H7 (cell line): Measurements from ENCODE around the gene CD68. TPM values are rescaled to one million over a fixed set of nuclear protein-coding genes. Genes with fewer than 3 reads are reported as not detected.

Experiments
- DNase-seq: peaks from one replicate; pipeline ENCODE4 v3.0.0; 2012
- H3K27me3 ChIP-seq: 2 replicates; pipeline ENCODE4 v1.6.0; 2011; ENCODE audit warnings: mild to moderate bottlenecking, low read length; ENCODE audit not compliant: control insufficient read depth, insufficient read depth
- H3K36me3 ChIP-seq: replicated peaks from 2 replicates; pipeline ENCODE4 v1.5.1; 2011; ENCODE audit warnings: low read length; ENCODE audit not compliant: control insufficient read depth, insufficient read depth
- H3K4me3 ChIP-seq: 2 replicates; pipeline ENCODE4 v1.5.1; 2011; ENCODE audit warnings: low read depth, mild to moderate bottlenecking, control low read depth, low read length, moderate library complexity; ENCODE audit not compliant: insufficient read depth
- total RNA-seq: library from RNA; depleted of rRNA; stranded (reverse); fragments of >200 nt; shearing (Covaris generic); gene quantifications from 2 replicates; pipeline ENCODE4 v1.2.3, GENCODE V29; 2014

The CD68 gene
- total RNA-seq, 1 experiment from 2014 or later = 0.55 TPM

GRCh38 chr17:7555320-7555948, 24.0 kb upstream of the CD68 start:
- DNase-seq = peak; percentile 72
- H3K36me3 ChIP-seq = no peaks in the 10 kb centered on the region
- H3K4me3 ChIP-seq = no peak overlapping the region
- H3K27me3 ChIP-seq = no peaks in the 10 kb centered on the region

GRCh38 chr17:7556627-7557026, 22.8 kb upstream of the CD68 start:
- no peaks in the 10 kb centered on the region for H3K36me3 ChIP-seq
- no peak overlapping the region for H3K4me3 ChIP-seq
- DNase-seq = no peak
- no peaks in the 10 kb centered on the region for H3K27me3 ChIP-seq

- no peak overlapping the region for H3K4me3 ChIP-seq
- H3K36me3 ChIP-seq = no peaks in the 10 kb centered on the region
- peak; percentile 73 for DNase-seq
Measured at GRCh38 chr17:7557147-7557764, 22.2 kb upstream of the CD68 start.

GRCh38 chr17:7557775-7558543, 21.5 kb upstream of the CD68 start:
- DNase-seq = peak; percentile 92

More at GRCh38 chr17:7557147-7557764, 22.2 kb upstream of the CD68 start:
- no peaks in the 10 kb centered on the region for H3K27me3 ChIP-seq

GRCh38 chr17:7558544-7559319, 20.7 kb upstream of the CD68 start, which contains the start of gene TNFSF13:
Gene TNFSF13 (plus strand): TSS chr17:7558750. CDS start chr17:7559040, 290 bp downstream.
- H3K36me3 ChIP-seq = peaks cover under 1% of the 10 kb centered on the region; the same call in 1 of the 2 replicates
- 0 out of 2 replicates have a peak within 1 kb of the TSS, but pooled peaks have one; percentile 8 for H3K4me3 ChIP-seq
- DNase-seq = no peak

More at GRCh38 chr17:7557775-7558543, 21.5 kb upstream of the CD68 start:
- H3K4me3 ChIP-seq = 0 out of 2 replicates have a peak overlapping the region, but pooled peaks have one; percentile 8
- no peaks in the 10 kb centered on the region for H3K27me3 ChIP-seq
- H3K36me3 ChIP-seq = no peaks in the 10 kb centered on the region

GRCh38 chr17:7559320-7560171, 19.9 kb upstream of the CD68 start:
- DNase-seq = no peak
- no peak overlapping the region for H3K4me3 ChIP-seq

More at GRCh38 chr17:7558544-7559319, 20.7 kb upstream of the CD68 start, which contains the start of gene TNFSF13:
- H3K27me3 ChIP-seq = no peaks in the 10 kb centered on the region

GRCh38 chr17:7560172-7561027, 19.0 kb upstream of the CD68 start:
- peak; percentile 89 for DNase-seq
- H3K36me3 ChIP-seq = peaks cover 17% of the 10 kb centered on the region
- H3K27me3 ChIP-seq = no peaks in the 10 kb centered on the region
- peak overlapping the region; percentile 83 for H3K4me3 ChIP-seq

More at GRCh38 chr17:7559320-7560171, 19.9 kb upstream of the CD68 start:
- H3K27me3 ChIP-seq = no peaks in the 10 kb centered on the region
- peaks cover 9% of the 10 kb centered on the region for H3K36me3 ChIP-seq

GRCh38 chr17:7561028-7561575, 18.3 kb upstream of the CD68 start:
- DNase-seq = peak; percentile 95
- H3K4me3 ChIP-seq = peak overlapping the region; percentile 83
- H3K36me3 ChIP-seq = peaks cover 21% of the 10 kb centered on the region
- no peaks in the 10 kb centered on the region for H3K27me3 ChIP-seq

- no peaks in the 10 kb centered on the region for H3K27me3 ChIP-seq
- H3K4me3 ChIP-seq = peak within 1 kb of the TSS; percentile 83
Measured at GRCh38 chr17:7561589-7562207, 17.7 kb upstream of the CD68 start, which contains the start of gene SENP3. Gene SENP3 (plus strand): TSS chr17:7561919. CDS start chr17:7563077, 1,158 bp downstream.

GRCh38 chr17:7562208-7562605, 17.2 kb upstream of the CD68 start:
- H3K27me3 ChIP-seq = no peaks in the 10 kb centered on the region
- peaks cover 21% of the 10 kb centered on the region for H3K36me3 ChIP-seq
- DNase-seq = no peak
- peak overlapping the region; percentile 83 for H3K4me3 ChIP-seq

More at GRCh38 chr17:7561589-7562207, 17.7 kb upstream of the CD68 start, which contains the start of gene SENP3:
- DNase-seq = peak; percentile 99
- H3K36me3 ChIP-seq = peaks cover 21% of the 10 kb centered on the region

- Histone ChIP-seq H3K27me3 (no peaks in the 10 kb centered on the region), H3K36me3 (peaks cover 21% of the 10 kb centered on the region), H3K4me3 (no peak overlapping the region)
- DNase-seq = no peak
Measured at GRCh38 chr17:7563115-7563869, 16.1 kb upstream of the CD68 start.
